ENCODE data around the gene EML6.
"Not testable (repeated sequence)": the region's sequence is repeated elsewhere in the genome, so short reads cannot be mapped to it uniquely, and the experiment has no call there.

- TF ChIP-seq KDM5A (IDR thresholded peaks at IDR 0.05); CTCF (IDR thresholded peaks at IDR 0.05); POLR2A (IDR thresholded peaks at IDR 0.05; ENCODE audit: low read length); HDAC2 (IDR thresholded peaks at IDR 0.05); USF2 (IDR thresholded peaks at IDR 0.05); ZFP36 (IDR thresholded peaks at IDR 0.05; ENCODE audit: borderline replicate concordance, partially characterized antibody); RCOR1 (IDR thresholded peaks at IDR 0.05; ENCODE audit: low read depth, low read length); JUN (IDR thresholded peaks at IDR 0.05): not testable (repeated sequence)
- TF ChIP-seq, protein P1, sequence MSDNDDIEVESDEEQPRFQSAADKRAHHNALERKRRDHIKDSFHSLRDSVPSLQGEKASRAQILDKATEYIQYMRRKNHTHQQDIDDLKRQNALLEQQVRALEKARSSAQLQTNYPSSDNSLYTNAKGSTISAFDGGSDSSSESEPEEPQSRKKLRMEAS (IDR thresholded peaks at IDR 0.05): not testable (repeated sequence)
- TF ChIP-seq, protein P2, sequence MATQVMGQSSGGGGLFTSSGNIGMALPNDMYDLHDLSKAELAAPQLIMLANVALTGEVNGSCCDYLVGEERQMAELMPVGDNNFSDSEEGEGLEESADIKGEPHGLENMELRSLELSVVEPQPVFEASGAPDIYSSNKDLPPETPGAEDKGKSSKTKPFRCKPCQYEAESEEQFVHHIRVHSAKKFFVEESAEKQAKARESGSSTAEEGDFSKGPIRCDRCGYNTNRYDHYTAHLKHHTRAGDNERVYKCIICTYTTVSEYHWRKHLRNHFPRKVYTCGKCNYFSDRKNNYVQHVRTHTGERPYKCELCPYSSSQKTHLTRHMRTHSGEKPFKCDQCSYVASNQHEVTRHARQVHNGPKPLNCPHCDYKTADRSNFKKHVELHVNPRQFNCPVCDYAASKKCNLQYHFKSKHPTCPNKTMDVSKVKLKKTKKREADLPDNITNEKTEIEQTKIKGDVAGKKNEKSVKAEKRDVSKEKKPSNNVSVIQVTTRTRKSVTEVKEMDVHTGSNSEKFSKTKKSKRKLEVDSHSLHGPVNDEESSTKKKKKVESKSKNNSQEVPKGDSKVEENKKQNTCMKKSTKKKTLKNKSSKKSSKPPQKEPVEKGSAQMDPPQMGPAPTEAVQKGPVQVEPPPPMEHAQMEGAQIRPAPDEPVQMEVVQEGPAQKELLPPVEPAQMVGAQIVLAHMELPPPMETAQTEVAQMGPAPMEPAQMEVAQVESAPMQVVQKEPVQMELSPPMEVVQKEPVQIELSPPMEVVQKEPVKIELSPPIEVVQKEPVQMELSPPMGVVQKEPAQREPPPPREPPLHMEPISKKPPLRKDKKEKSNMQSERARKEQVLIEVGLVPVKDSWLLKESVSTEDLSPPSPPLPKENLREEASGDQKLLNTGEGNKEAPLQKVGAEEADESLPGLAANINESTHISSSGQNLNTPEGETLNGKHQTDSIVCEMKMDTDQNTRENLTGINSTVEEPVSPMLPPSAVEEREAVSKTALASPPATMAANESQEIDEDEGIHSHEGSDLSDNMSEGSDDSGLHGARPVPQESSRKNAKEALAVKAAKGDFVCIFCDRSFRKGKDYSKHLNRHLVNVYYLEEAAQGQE (IDR thresholded peaks at IDR 0.05): not testable (repeated sequence)
These were observed 267.2 kb downstream of the EML6 start for GRCh38 chr2:54990694-54991093.

Measured in A549 (cell line).